Body of pancreas (tissue), 4 donors: ENCODE results near the gene PSPN. TPM values are rescaled to one million over a fixed set of nuclear protein-coding genes. Genes with fewer than 3 reads are reported as not detected.

Experiments
- ATAC-seq: fragments of 150-250 bp; one replicate; pipeline ENCODE4 v1.9.1; 2016
- DNase-seq, 4 donors: peaks; one replicate each; pipeline ENCODE4 v3.0.0-alpha.2; 2019
- H3K27ac ChIP-seq, 4 donors: fragments of 200-600 bp; sonication (generic); 1 replicate in 3 of 4; 2 replicates in 1 of 4; pipeline versions ENCODE4 v1.5.1 to v1.6.1; 2016 to 2019; ENCODE audit warnings: mild to moderate bottlenecking in 1 of 4, mixed read lengths in 1 of 4, moderate library complexity in 1 of 4
- H3K27me3 ChIP-seq, 2 donors: fragments of 200-600 bp; sonication (generic); one replicate each; pipeline ENCODE4 v1.6.0; 2016; ENCODE audit warnings: mild to moderate bottlenecking in 1 of 2
- H3K36me3 ChIP-seq, 2 donors: fragments of 200-600 bp; sonication (generic); replicated peaks in 1 of 2; 2 replicates each; pipeline ENCODE4 v1.5.1; 2016; ENCODE audit warnings: low read depth in 2 of 2; ENCODE audit not compliant: insufficient read depth in 1 of 2
- H3K4me1 ChIP-seq: fragments of 200-600 bp; sonication (generic); one replicate; pipeline ENCODE4 v1.6.0; 2016
- H3K4me3 ChIP-seq, 2 donors: fragments of 200-600 bp; sonication (generic); 1 replicate in 1 of 2; 2 replicates in 1 of 2; pipeline ENCODE4 v1.5.1; 2016 to 2019
- H3K9me3 ChIP-seq, 3 donors: fragments of 200-600 bp; sonication (generic); 1 replicate in 2 of 3; 2 replicates in 1 of 3; pipeline ENCODE4 v1.5.1; 2016
- CTCF ChIP-seq, 7 experiments: fragments of 450-650 bp in 4 of 7; fragments of 200-600 bp in 3 of 7; sonication (generic) in 3 of 7; IDR thresholded peaks; one replicate each; pipeline ENCODE4 v1.5.1; 2016 to 2019; ENCODE audit warnings: antibody characterized with exemption in 7 of 7
- POLR2A ChIP-seq, 3 donors: fragments of 450-650 bp; IDR thresholded peaks; one replicate each; pipeline ENCODE4 v1.6.1; 2016; ENCODE audit warnings: antibody characterized with exemption in 3 of 3, mild to moderate bottlenecking in 2 of 3
- WGBS, 2 donors: methylation state at CpG; one replicate each; pipeline ENCODE4 v1.1.5; 2017; 5-methylcytosine and 5-hydroxymethylcytosine counted together
- intact Hi-C: fragments of 100-400 bp; cut with DNase I; formaldehyde crosslinking; loops from one replicate; pipeline ENCODE4 v1.15.1; 2023
- total RNA-seq, 2 donors: library from RNA; depleted of rRNA; stranded (reverse); fragments of >200 nt; gene quantifications; one replicate each; pipeline ENCODE4 v1.1.0, GENCODE V29; 2016

The PSPN gene, protein sequence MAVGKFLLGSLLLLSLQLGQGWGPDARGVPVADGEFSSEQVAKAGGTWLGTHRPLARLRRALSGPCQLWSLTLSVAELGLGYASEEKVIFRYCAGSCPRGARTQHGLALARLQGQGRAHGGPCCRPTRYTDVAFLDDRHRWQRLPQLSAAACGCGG
- 1 to 10 TPM in 1 of 2 donors, under 1 TPM in 1; 0.52 to 8.6 TPM for total RNA-seq

- TF ChIP-seq POLR2A (IDR thresholded peaks at IDR 0.05) (no peak), CTCF (IDR thresholded peaks at IDR 0.05) (no peak)
- peaks cover 5 to 9% of the 10 kb centered on the region in 2 donors for H3K36me3 ChIP-seq
Measured at GRCh38 chr19:6375411-6376010, at the start of gene PSPN. TSS of gene PSPN (minus strand) at chr19:6375933. CDS start at chr19:6375849, 84 bp downstream.

DNA sequence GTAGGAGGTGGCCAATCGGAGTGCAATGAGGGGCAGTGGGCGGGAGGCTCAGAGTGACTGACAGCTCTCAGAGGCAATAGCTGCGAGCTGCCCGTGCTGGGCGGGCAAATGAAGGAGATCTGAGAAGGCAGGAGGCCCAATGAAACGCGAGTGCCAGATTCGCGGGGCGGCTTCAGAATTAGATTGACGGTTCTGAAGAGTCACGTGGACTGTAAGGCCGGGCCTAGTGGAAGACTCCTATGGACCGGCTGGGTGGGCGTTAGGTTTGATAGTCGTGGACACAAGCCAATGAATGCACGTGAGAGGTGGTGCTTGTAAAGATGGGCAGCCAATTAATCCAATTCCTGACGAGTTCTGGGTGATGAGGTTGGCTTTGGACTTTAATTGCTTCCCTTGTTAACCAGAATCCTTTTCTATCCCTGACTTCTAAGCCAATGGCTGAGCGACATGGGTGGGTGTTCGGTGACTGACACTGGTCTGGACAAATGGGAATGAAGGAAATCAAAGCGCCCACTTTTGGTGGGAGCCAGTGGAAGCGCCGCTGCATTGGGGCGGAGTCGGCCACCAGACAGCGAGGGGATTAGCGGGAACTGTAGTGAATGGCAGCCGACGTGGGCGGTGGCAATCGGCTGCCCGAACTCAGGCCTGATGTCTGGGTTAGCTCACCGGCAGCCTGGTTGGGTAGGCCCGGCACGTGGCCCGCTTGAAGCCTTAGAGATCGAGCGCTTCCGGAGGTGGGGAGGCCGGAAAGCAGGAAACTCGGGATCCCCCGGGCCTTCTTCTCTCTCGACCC lies 49.4 kb upstream of the PSPN start:
- DNase-seq: peak; percentile 100
- no peaks in the 10 kb centered on the region for H3K27me3 ChIP-seq
- H3K4me1 ChIP-seq: peaks cover 19% of the 10 kb centered on the region
- H3K27ac ChIP-seq: peak overlapping the region; percentile 63 to 82 (median 78)
- H3K4me3 ChIP-seq: no peak overlapping the region
- TF ChIP-seq CTCF (IDR thresholded peaks at IDR 0.05) (peak in 1 of 7 experiments; percentile 9), POLR2A (IDR thresholded peaks at IDR 0.05) (peak in 1 of 3 donors; percentile 32)
- no peaks in the 10 kb centered on the region for H3K36me3 ChIP-seq
- no peaks in the 10 kb centered on the region for H3K9me3 ChIP-seq
- WGBS, 2 donors: 6 to 21% methylated on average over 22 to 42 of the region's 43 CpGs
- peak; percentile 91 for ATAC-seq
- intact Hi-C loops: no loop called here

More at GRCh38 chr19:6375411-6376010, at the start of gene PSPN:
- intact Hi-C loops: no loop called here
- H3K9me3 ChIP-seq: no peaks in the 10 kb centered on the region
- WGBS, 2 donors: 75 to 88% methylated on average over 4 to 24 of the region's 25 CpGs
- ATAC-seq (no peak), DNase-seq (no peak)
- no peak within 1 kb of the TSS for H3K27ac ChIP-seq
- H3K4me3 ChIP-seq: no peak within 1 kb of the TSS
- peaks cover 6% of the 10 kb centered on the region for H3K4me1 ChIP-seq
- H3K27me3 ChIP-seq: no peaks in the 10 kb centered on the region

DNA sequence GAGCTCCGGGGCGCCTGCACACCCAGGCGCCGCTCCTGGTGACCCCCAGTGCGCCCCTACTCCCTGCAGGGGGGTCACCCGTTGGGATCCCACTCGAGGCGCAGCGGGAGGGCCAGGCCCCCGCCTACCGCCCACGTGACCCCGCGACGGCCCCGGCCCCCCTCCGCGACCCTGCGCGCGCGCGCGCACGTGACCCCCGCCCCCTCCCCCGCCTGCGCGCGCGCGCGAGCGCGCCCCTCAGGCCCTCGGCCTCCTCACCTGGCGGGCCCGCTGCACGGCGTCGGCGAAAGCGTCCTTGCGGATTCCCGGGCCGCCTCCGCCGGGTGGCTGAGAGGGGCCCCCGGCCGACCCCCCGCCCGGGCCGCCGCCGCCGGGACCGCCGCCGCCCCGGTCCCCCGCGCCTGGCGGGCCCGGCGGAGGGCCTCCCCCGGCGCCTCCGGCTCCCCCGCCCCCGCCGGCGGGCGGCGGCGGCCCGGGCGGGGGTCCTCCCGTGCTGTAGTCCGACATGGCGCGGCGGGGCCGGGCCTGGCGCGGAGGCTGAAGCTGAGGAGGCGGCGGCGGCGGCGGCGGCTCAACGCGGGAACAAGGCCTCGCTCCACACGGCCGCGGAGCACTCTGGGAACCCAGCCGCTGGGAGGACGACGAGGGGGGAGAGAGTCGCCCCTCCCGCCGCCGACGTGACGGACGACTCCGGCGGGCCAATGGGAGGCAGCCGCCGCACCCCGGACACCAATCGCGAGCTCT lies 48.6 kb upstream of the PSPN start, which contains the start of gene KHSRP:
KHSRP (minus strand) TSS at position 617 of the 744 bp plus-strand sequence; CDS start at position 507, 110 bp downstream.
- TF ChIP-seq CTCF (IDR thresholded peaks at IDR 0.05): no peak
- peak; percentile 41 to 74 (median 63) for TF ChIP-seq POLR2A (IDR thresholded peaks at IDR 0.05)
- Histone ChIP-seq H3K4me1 (peaks cover 19% of the 10 kb centered on the region), H3K27me3 (no peaks in the 10 kb centered on the region), H3K4me3 (peak within 1 kb of the TSS; percentile 42 to 72), H3K27ac (peak within 1 kb of the TSS; percentile 63 to 82 (median 78)), H3K9me3 (no peaks in the 10 kb centered on the region), H3K36me3 (no peaks in the 10 kb centered on the region)
- 0% methylated on average over 16 of the region's 114 CpGs; no CpG with 5 or more reads in 1 of the 2 donors for WGBS, 2 donors
- intact Hi-C loops: no loop called here
- no peak for DNase-seq
- ATAC-seq: no peak

GRCh38 chr19:6423499-6424194 lies 47.9 kb upstream of the PSPN start:
- no peaks in the 10 kb centered on the region for H3K9me3 ChIP-seq
- peak overlapping the region in 3 of 4 donors; percentile 53 to 68 (median 58) for H3K27ac ChIP-seq
- 1 to 2% methylated on average over 15 to 19 of the region's 20 CpGs for WGBS, 2 donors
- DNase-seq (peak in 2 of 4 donors; percentile 32 to 34), ATAC-seq (no peak)
- TF ChIP-seq POLR2A (IDR thresholded peaks at IDR 0.05) (no peak), CTCF (IDR thresholded peaks at IDR 0.05) (no peak)
- peaks cover 19% of the 10 kb centered on the region for H3K4me1 ChIP-seq
- peaks cover 1 to 6% of the 10 kb centered on the region in 2 donors for H3K36me3 ChIP-seq
- no peaks in the 10 kb centered on the region for H3K27me3 ChIP-seq
- H3K4me3 ChIP-seq: peak overlapping the region; percentile 42 to 72
- intact Hi-C loops: no loop called here
